Right hindlimb (tissue), 1 donor: Measurements from ENCODE around the gene PLEKHN1.

Experiments used
- DNase-seq: peaks from one replicate; pipeline ENCODE4 v3.0.0-alpha.2; 2018

PLEKHN1 gene

DNA sequence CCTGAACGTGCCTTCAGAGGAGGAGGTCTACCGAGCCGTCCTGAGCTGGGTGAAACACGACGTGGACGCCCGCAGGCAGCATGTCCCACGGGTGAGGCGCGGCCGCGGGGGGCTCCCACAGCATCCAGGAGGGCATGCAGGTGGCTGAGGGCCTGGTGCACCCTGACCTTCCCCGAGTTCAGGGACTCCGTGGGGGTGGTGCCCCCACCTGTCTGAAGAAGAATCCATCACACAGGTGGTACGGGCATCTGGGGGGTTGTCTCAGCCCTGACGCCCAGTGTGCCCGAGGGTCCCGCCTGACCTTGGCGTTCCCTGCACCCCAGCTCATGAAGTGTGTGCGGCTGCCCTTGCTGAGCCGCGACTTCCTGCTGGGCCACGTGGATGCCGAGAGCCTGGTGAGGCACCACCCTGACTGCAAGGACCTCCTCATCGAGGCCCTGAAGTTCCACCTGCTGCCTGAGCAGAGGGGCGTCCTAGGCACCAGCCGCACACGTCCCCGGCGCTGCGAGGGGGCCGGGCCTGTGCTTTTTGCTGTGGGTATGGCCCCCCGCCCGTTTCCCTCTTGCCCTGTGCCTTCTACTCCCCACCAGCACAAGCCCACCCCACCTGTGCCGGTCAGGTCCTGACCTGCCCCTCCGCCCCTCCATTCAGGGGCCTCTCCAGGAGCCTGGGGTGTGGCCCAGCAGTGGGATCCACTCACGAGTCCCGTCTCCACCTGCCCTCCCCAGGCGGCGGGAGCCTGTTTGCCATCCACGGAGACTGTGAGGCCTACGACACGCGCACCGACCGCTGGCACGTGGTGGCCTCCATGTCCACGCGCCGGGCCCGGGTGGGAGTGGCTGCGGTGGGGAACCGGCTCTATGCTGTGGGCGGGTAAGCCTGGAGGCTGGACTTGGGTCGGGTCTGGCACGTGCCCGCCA is 3.6 kb upstream of the PLEKHN1 start:
- DNase-seq = no peak

DNA sequence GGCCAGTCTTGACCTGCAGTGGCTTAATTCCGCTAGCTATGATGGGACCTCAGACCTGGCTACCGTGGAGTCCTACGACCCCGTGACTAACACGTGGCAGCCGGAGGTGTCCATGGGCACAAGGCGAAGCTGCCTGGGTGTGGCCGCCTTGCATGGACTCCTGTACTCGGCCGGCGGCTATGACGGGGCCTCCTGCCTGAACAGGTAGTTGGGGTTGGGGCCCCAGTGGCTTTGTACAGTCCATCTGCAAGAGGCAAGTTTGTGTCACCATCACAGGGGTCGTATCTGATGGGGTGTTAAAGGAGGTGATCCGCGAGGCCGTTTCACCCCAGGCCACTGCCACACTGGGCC is 3.0 kb upstream of the PLEKHN1 start:
- DNase-seq = no peak

DNA sequence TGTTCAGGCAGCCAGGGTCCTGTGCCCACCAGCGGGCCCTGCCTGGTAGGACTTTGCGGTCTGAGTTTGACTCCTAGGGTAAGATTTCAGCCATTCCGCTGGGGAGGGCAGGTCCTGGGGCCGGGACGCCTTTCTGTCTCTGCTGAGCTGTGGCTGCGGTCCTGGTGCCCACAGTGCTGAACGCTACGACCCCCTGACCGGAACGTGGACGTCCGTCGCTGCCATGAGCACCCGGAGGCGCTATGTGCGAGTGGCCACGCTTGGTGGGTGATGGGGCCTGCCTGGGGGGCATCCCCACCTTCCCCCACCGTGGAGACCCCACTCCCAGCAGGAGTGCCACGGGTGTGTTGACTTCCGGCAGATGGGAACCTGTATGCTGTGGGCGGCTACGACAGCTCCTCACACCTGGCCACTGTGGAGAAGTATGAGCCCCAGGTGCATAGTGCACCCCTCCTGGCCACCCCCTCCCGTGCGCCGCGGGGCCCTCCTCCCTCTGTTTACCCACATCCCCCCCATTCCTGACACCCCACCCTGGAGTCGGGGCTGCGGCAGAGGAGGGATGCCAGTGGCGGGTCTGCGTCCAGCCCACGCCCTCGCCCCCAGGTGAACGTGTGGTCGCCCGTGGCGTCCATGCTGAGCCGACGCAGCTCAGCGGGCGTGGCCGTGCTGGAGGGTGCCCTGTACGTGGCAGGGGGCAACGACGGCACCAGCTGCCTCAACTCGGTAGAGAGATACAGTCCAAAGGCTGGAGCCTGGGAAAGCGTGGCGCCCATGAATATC is 2.3 kb upstream of the PLEKHN1 start:
- DNase-seq = no peak

DNA sequence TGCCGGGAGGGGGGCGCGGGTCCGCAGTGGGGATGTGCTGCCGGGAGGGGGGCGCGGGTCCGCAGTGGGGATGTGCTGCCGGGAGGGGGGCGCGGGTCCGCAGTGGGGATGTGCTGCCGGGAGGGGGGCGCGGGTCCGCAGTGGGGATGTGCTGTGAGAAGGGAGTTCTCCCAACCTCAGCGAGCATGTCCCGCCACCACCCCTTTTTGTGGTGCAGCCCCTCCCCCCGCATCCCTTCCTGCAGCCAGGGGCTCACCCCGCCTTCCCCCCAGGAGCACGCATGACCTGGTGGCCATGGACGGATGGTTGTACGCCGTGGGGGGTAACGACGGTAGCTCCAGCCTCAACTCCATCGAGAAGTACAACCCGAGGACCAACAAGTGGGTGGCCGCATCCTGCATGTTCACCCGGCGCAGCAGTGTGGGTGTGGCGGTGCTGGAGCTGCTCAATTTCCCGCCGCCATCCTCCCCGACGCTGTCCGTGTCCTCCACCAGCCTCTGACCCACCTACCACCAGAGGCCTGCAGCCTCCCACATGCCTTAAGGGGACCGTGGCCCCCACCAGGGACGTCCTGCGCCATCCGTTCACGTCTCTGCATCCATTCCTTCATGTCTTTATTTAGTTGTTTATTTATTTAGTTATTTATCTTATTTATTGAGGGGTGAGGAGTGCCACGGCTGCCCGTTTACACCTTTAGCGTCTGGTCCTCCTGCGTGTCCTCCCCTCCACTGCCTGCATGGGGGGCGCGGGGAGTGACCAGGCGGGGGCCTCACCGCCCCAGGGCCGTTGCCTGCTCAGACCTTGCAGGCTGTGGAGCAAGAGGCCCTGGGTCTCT is 1.4 kb upstream of the PLEKHN1 start:
- DNase-seq = no peak

DNA sequence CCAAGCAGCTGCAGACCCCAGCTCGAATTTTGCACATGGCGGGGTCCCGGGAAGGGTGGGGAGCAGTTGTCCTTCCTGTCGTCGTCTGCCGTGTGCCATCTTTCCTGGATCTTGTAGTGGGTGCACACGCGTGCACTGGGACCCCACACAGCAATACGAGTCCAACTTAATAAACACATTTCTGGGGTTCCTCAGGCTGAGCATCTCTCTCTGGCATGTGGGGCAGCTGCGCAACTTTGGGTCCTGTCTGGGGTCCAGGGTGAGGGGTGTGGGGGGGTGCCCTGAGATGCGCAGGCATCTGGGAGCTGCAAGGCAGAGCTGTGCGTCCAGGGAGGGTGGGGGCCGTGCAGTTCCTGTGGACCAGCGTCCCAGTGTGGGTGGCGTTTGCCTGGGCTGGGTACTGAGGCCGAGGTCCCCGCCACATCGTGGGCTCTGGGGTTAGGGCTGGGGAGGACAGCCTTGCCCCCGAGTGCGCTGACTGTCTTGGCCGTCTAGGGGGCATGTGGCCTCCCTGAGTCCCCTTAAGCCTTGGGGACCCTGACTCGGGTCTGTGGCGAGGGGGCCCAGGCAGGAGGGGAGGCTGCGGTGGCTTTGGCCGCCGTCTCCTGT is 652 bp upstream of the PLEKHN1 start:
- DNase-seq = no peak

DNA sequence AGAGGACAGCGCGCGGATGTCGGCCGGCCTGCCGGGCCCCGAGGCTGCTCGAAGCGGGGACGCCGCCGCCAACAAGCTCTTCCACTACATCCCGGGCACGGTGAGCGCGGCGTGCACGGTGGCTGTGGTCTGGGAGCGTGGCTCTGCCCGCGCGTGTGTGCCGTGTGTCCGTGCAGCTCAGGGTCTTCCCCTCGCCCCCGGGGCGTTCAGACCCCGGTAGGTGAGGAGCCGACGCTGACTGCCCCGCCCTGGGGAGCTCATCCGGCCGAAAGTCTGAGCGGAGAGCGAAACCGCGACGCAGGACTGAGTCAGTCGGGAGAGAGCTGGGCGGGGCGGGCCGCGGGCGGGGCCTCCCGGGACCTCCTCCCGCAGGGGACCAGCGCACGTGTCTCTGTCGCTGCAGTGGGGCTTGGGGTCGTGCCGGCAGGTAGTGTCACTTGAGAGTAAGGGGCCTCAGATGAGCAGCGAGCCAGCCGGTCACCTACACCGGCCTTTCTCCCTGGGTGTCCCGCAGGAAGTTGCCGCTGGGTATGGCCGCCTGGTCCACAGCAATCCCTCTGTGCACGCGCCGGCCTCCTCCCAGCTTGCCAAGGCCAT is 520 bp downstream of the PLEKHN1 start:
- no peak for DNase-seq

DNA sequence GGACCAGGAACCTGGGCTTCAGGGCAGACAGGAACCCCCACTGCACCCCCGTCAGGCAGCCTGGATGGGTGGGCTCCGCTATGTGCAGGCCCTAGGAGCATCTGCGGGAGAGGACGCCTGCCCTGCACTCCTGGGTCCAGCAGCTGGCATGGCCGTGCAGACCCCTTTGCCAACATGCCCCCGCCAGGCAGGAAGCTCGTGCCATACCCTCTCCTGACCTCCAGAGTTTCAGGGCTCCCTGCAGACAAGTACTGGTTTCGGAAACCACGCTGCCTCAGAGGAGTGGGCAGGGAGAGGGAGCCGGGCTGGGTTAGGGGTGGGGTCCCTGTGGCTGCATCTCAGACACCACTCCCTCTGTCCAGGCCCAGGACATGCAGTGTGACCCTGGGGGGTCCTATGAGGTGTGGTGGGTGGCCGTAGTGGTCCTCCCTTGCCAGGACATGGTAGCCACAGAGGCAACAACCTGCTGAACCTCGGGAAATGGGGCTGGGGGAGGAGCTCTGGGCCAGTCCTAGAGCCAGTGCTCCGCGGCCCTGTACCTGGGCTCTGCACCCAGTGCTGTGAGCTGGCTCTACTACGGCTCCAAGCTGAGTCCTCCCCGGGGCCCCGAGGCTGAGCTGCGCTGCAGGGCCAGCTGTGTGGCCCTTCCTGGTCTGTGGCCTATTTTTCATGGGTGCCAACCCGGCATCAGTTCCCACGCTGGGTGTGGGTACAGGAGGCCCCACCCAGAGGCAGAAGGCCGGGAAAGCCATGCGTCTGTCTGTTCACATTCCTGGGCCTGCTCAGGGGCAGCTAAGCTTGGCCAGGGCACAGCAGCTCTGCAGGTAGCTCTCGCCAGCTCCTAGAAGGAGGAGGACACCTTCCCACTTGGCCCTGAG is 1.4 kb downstream of the PLEKHN1 start:
- peak; percentile 17 for DNase-seq

DNA sequence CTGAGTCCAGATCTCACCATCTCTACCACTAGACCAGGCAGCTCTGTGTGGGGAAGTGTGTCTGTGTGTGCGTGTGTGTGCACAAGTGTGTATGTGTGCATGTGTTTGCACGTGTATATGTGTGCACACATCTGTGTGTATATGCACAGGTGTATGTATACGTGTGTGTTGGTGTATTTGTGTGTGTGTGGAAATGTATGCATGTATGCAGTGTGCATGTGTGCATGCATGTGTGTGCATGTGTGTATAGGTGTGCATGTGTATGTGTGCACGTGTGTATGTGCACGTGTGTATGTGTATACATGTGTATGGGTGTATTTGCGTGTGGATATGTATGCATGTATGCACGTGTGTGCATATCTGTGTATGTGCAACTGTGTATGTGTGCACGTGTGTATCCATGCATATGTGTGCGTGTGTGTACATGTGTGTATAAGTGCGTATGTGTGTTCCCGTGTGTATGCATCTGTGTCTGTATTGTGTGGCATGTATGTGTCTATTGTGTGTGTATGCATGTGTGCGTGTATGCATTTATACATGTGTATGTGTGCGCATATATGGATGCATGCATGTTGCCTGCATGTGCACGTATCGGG is 3.1 kb downstream of the PLEKHN1 start:
- no peak for DNase-seq

DNA sequence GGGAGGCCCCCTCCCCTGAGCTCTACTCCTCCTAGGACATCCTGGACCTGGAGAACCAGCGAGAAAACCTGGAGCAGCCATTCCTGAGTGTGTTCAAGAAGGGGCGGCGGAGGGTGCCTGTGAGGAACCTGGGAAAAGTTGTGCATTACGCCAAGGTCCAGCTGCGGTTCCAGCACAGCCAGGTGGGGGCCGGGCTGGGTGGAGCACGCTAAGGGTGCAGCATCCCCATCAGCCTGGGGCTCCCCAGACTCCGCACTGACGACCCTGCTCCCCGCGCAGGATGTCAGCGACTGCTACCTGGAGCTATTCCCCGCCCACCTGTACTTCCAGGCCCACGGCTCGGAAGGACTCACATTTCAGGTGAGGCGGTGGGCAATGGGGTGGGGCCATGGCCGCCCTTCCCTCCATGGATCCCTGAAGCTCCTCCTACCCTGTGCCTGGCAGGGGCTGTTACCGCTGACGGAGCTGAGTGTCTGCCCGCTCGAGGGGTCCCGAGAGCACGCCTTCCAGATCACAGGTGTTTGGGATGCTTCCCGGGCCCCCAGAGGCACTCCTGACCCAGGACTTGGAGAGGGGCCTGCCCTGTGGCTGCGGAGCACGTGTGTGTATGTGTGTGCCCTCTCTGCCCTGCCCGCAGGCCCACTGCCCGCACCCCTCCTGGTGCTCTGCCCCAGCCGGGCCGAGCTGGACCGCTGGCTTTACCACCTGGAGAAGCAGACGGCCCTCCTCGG is 4.1 kb downstream of the PLEKHN1 start:
- peak; percentile 17 for DNase-seq

DNA sequence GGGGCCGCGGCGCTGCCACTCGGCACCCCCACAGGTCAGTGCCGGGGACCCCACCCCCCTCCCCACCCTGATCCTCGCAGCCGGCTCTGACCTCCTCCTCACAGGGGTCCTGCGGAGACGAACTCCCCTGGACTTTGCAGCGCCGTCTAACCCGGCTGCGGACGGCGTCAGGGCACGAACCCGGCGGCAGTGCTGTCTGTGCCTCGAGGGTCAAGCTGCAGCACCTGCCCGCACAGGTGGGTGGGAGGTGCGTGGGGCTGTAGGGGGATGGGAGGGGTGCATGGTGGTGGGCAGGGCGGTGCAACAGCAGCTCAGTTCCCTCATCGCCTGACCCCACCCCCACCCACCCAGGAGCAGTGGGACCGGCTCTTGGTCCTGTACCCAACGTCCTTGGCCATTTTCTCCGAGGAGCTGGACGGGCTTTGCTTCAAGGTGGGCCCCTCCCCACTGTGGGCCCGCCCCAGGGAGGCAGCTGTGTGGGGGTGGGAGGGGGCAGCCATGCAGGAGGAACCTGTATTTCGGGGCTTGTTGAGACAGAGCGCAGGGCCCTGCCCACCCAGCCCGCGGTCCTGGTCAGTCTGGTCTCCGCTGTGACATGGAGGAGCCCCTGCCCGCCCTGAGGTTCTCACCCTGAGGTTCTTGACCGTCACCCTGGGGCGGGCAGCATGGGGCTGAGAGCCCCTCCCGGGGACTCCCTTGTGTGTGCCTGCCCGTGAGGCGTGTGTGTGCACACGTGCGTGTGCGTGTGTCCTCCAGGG is 4.9 kb downstream of the PLEKHN1 start:
- DNase-seq = peak; percentile 12

DNA sequence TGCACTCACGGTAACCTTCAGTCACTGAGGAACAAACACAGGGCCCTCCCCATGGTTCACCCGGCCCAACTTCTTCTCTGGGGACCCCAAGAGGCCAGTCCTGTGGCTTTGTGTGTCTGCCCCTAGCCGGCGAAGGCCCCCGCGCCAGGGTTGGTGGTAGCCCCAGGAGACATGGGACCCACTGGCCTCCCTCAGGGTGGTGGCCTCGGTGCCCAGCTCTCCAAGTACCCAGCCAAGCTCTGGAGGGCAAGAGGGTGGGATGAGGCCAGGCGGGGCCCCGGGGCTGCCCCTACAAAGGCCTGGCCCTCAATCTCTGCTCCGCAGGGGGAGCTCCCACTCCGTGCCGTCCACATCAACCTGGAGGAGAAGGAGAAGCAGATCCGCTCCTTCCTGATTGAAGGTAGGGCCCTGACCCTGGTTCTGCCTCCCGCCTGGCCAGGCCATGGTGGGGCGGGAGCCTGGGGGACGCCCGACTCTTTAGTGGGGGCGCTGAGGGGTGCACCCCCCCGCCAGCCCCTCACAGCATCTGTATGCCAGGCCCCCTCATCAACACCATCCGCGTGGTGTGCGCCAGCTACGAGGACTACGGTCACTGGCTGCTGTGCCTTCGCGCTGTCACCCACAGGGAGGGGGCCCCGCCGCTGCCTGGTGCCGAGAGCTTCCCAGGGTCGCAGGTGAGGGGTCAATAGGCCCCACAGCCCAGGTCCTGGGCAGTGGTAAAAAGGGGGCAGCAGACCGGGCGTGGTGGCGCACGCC is 5.6 kb downstream of the PLEKHN1 start:
- DNase-seq = peak; percentile 16

DNA sequence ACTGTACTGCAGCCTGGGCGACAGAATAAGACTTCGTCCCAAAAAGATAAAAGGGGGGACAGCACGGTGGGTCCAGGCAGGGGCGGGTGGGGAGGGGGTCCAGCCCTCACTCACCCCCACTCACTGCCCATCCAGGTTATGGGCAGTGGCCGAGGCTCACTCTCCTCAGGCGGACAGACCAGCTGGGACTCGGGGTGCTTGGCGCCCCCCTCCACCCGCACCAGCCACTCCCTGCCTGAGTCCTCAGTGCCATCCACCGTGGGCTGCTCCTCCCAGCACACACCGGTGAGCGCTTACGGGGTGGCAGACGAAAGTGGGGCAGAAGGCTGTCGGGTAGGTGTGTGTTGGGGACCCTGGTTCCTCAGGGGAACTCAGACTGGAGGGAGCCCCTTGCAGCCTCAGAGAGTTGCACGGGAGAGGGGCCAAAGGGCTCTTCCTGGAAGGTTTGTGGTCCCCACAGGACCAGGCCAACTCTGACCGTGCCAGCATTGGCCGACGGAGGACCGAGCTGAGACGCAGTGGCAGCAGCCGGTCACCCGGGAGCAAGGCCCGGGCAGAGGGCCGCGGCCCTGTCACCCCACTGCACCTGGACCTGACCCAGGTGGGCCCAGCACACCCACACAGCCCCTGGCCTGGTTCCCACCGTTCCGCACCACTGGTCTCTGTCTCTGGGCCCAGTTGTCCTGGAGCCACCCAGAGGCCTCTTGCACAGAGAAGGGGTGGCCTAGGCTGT is 6.6 kb downstream of the PLEKHN1 start:
- no peak for DNase-seq

DNA sequence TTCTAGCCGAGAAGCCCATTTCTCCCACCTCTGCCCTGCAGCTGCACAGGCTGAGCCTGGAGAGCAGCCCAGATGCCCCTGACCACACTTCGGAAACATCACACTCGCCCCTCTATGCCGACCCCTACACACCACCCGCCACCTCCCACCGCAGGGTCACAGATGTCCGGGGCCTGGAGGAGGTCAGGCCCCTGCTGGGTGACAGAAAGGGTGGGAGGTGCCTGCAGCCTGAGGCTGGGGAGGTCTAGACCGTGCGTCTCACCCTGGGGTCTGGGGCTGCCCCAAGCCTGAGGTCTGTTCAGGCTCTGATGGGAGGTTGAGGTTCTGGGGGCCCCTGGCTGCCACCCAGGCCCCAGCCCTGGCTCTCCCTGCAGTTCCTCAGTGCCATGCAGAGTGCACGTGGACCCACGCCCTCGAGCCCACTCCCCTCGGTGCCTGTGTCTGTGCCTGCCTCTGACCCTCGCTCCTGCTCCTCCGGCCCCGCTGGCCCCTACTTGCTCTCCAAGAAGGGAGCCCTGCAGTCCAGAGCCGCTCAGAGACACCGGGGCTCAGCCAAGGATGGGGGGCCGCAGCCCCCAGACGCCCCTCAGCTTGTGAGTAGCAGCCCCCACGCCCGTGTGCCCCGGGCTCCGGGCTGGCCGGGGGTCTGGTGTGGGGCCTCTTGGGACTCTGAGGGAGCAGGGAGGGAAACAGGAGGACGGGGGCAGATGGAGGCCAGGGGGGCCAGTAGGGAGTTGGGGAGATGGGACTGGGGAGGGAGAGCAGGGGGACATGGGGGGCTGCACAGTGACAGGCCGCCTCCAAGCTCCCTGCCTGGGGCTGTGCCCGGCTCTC is 7.4 kb downstream of the PLEKHN1 start:
- DNase-seq = peak; percentile 16

DNA sequence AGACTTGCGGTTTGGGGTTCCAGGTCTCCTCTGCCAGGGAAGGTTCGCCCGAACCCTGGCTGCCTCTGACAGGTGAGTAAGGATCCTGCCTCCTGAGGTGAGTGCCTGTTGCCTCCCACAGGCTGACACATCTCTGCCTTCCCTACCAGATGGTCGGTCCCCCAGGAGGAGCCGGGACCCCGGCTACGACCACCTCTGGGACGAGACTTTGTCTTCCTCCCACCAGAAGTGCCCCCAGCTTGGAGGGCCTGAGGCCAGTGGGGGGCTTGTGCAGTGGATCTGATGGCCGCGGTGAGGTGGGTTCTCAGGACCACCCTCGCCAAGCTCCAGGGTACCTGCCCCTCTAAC is 8.0 kb downstream of the PLEKHN1 start:
- DNase-seq = peak; percentile 11

DNA sequence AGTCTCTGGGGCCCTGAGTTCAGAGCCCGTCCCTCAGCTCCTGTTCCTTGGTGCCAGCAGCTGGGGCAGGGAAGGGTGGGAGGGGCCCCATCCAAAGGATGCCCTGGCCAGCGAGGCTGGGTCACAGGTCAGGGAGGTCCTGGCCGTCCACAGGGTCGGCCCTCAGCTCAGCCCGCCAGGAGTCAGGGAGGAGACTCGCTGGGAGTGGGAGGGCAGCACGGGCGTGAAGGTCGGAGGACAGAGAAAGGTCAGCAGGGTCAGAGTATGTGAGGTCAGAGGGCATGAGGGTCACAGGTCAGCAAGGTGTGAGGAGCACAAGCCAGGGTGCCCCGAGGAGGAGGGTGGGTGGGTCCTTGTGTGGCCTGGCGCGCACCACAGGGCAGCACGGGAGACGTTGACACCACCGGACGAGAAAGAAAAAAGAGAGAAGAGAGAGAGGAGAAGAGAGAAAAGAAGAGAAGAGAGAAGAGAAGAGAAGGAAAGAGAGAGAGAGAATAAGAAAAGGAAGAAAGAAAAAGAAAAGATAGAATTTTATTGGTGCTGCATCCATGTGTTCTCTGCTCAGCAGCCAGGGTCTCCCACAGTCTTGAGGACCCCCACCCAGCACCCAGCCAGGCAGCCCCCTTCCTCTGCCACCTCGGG is 8.5 kb downstream of the PLEKHN1 start:
- DNase-seq = peak; percentile 15

DNA sequence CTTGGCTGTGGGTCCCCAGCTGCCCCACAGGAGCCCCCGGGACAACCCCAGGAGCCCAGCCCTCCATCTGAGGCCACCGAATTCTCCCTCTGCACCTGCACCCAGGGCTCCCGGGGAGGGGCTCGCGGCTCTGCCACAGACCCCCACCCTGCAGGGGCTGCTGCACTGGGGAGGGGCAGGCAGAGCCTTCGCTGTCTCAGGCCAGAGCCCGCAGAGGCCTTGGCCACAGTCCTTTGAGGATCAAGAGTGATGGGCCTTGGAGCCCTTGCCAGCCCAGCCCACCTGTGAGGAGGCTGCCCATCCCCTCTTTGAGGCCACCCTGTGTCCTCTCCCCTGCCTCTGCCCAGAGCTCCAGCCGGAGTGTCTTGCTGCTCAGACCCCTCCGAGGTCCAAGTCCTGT is 9.1 kb downstream of the PLEKHN1 start:
- DNase-seq = peak; percentile 20
